Epithelial cell of proximal tubule (primary cell): Measurements from ENCODE around the gene ULK4. TPM values are rescaled to one million over a fixed set of nuclear protein-coding genes. Genes with fewer than 3 reads are reported as not detected.

Experiments
- DNase-seq: peaks from one replicate; pipeline ENCODE4 v3.0.0-alpha.2; 2011; ENCODE audit warnings: low read depth
- H3K4me3 ChIP-seq: 2 replicates; pipeline ENCODE4 v1.5.1; 2011; ENCODE audit warnings: low read depth, mild to moderate bottlenecking, low read length
- CTCF ChIP-seq: conservative IDR thresholded peaks from 2 replicates; pipeline ENCODE4 v1.5.1; 2012; ENCODE audit warnings: low read depth, mild to moderate bottlenecking, low read length
- total RNA-seq: library from RNA; depleted of rRNA; stranded (reverse); fragments of >200 nt; gene quantifications from 2 replicates; pipeline ENCODE4 v1.2.3, GENCODE V29; 2015

The ULK4 gene
- total RNA-seq, 1 donor from 2014 or later: 2.2 TPM

GRCh38 chr3:41346698-41347270 is 615.1 kb downstream of the ULK4 start:
- no peak for TF ChIP-seq CTCF
- no peak for DNase-seq
- H3K4me3 ChIP-seq: no peak overlapping the region

- DNase-seq: no peak
- no peak for TF ChIP-seq CTCF
- H3K4me3 ChIP-seq: no peak overlapping the region
These were observed 616.1 kb downstream of the ULK4 start for GRCh38 chr3:41345788-41346187.

GRCh38 chr3:41339758-41340157 is 622.1 kb downstream of the ULK4 start:
- H3K4me3 ChIP-seq: no peak overlapping the region
- no peak for DNase-seq
- TF ChIP-seq CTCF: no peak

DNA sequence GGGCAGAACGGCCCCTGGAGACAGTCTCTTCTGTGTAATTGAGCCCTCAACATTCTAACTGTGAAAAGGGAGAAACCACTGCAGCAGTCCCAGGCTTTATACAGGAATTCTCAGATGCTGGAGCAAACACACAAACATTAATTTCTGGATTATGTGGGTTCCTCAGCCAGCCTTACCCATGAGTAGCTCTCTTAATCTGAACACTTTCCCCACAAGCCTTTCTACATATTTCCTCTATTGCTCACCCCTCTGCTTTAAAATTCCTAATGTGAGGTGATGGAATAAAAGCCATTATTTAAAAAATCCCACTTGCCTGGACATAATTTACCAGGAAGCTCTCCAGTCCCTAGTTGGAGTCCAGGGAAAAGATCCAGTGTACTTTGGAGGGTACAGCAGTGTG is 623.6 kb downstream of the ULK4 start:
- no peak overlapping the region for H3K4me3 ChIP-seq
- no peak for DNase-seq
- no peak for TF ChIP-seq CTCF

GRCh38 chr3:41334426-41334825 is 627.5 kb downstream of the ULK4 start:
- TF ChIP-seq CTCF: no peak
- no peak for DNase-seq
- H3K4me3 ChIP-seq: no peak overlapping the region

- no peak for TF ChIP-seq CTCF
- DNase-seq: no peak
- H3K4me3 ChIP-seq: no peak overlapping the region
These were observed 630.9 kb downstream of the ULK4 start for GRCh38 chr3:41331041-41331440.

- no peak overlapping the region for H3K4me3 ChIP-seq
- DNase-seq: no peak
- no peak for TF ChIP-seq CTCF
These were observed 631.4 kb downstream of the ULK4 start for GRCh38 chr3:41330465-41330864.
